GM10266 (cell line): Measurements from ENCODE around the gene FPR3.

Source experiments
- DNase-seq: peaks from one replicate; pipeline ENCODE4 v3.0.0; 2012; ENCODE audit errors: extremely low spot score
- CTCF ChIP-seq: IDR thresholded peaks from 2 replicates; pipeline ENCODE4 v1.5.1; 2012; ENCODE audit warnings: mild to moderate bottlenecking, low read depth; ENCODE audit not compliant: control insufficient read depth, insufficient read depth; ENCODE audit errors: missing control alignments

The FPR3 gene

DNA sequence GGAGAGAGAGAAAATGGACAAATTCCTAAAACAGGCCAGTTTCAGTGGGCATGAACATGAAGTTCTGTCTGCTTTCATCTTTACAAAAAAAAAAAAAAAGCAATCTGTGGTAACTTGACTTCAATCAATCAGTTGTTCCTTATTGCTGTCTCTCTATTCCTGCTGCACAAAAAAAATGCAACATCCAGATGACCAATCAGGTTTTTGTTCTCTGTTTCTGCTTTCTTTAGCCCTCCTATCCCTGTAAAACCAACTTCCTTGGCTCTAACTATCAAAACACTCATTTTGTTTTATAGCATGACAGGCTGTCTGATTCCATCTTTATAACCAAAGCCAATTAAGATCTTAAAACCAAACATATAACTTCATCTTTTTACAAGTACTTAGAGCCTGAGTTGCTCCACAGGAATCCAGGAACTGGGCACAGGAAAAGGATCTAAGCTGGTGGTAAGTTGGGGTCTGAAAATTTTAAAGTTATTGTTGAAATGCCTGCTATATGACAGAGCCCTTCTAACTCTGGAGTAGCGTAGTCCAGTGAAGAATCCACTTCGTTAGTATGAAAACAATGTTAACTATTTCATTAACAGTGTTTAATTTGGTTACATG lies at the start of gene FPR3:
TSS of gene FPR3 (plus strand) at position 273 of the 606 bp plus-strand sequence. CDS start 28,592 bp downstream, outside the sequence.
- no peak for TF ChIP-seq CTCF
- DNase-seq: no peak

DNA sequence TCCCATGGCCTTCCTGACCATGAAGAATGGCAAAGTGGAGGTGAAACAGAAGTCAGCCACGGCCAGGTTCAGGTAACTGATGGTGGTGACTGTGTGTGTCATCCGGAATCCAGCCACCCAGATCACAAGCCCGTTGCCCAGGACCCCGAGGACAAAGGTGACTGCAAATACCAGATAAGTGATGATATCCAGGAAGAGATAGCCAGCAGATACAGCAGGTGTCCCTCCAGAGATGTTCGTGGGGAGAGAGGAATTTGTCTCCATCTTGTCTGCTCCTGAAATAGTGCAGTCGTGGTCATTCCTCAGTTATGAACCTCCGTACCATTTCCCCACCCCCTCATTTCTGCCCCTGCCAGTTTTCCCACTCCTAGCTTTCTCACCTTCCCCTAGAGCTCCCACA lies 48.2 kb upstream of the FPR3 start:
- no peak for TF ChIP-seq CTCF
- no peak for DNase-seq

DNA sequence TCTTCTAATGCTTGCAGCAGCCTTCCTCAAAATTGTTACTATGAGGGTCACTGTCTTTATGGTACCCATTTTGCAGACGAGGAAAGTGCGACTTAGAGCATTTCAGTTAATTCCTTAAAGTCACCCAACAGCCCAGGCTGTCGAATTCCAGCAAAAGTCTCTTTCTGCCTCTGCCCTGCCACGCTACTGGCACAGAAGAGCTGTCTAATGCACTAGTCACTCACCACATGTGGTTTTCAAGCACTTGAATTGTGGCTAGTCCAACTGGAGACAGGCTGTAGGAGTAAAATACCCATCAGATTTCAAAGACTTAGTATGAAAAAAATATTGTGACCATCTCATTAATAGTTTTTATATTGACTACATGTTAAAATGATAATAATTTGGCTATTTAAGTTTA lies 45.0 kb upstream of the FPR3 start:
- no peak for TF ChIP-seq CTCF
- no peak for DNase-seq

DNA sequence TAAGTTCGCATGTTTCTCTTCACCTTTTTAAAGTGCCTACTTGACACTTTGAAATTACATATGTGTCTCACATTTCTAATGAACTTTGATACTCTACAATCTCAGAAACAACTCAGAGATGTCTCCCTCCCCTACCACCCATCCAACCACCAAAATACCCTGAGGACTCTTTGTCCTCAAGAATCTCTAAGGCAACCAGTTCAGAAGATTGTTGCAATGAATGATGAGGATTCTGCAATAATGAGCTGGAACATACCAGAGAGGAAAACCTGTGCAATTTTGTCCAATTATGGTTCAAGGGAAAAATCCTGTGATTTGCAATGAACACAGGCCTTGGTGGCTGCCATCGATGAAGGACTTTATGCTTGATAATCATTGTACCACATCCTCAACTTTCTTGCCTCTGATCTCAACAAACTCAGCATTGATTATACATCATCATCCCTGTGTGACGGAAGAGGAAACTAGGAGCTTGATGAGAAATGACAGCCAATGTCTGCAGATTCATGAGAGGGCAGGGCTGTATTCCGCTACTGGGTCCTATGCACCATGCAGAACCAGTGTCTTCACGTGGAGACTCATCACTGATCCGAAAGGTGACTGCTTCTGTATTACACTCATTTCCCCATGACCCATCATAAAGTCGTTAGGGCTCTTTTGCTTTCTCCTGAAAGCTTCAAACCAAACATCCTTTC lies 44.4 kb upstream of the FPR3 start:
- DNase-seq: no peak
- TF ChIP-seq CTCF: no peak

- TF ChIP-seq CTCF: no peak
- no peak for DNase-seq
Observed at GRCh38 chr19:51751655-51752054, 43.3 kb upstream of the FPR3 start, which contains the start of gene FPR1. FPR1 (minus strand) TSS chr19:51751878; CDS start chr19:51746994, 4,884 bp downstream.

DNA sequence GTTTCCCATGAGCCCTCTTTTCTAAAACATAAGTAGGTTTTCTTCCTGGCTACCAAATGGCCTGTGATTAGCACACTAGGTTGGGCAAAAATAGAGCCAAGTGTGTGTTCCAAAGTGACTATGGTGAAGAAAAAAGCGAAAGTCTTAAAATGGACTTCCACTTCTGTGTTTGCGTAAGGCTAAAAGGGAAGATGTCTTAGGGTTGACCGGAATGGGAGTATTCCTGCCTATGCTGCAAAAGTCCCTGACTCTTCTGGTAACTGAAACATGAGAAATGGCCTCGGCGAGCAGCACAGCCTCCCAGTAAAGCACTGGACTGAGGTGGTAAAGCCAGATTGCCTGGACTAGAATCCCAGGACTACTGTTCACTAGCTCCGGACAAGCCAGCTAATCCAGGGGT lies 40.8 kb upstream of the FPR3 start:
- DNase-seq: no peak
- TF ChIP-seq CTCF: no peak

DNA sequence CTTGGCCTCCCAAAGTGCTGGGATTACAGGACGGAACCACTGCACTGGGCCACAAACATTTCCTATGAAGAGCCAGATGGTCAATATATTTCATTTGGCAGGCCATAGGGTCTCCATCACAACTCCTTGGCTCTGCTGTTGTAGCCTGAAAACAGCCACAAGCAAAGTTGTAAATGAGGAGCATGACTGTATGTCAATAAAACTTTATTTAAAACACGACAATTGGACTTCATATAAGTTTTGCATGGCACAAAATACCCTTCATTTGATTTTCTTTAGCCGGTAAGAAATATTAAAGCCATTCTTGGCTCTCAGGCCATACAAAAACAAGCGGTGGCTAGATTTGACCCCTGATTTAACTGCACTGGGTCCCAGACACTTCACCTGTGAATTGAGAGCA lies 40.2 kb upstream of the FPR3 start:
- no peak for DNase-seq
- no peak for TF ChIP-seq CTCF
